IPS-11a (cell line): ENCODE measurements around the gene FAM170A.

ENCODE experiments used
- H3K4me3 ChIP-seq: one replicate; pipeline ENCODE4 v1.5.1; 2013; ENCODE audit warnings: low read depth, low read length, control low read depth

FAM170A gene, protein sequence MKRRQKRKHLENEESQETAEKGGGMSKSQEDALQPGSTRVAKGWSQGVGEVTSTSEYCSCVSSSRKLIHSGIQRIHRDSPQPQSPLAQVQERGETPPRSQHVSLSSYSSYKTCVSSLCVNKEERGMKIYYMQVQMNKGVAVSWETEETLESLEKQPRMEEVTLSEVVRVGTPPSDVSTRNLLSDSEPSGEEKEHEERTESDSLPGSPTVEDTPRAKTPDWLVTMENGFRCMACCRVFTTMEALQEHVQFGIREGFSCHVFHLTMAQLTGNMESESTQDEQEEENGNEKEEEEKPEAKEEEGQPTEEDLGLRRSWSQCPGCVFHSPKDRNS

DNA sequence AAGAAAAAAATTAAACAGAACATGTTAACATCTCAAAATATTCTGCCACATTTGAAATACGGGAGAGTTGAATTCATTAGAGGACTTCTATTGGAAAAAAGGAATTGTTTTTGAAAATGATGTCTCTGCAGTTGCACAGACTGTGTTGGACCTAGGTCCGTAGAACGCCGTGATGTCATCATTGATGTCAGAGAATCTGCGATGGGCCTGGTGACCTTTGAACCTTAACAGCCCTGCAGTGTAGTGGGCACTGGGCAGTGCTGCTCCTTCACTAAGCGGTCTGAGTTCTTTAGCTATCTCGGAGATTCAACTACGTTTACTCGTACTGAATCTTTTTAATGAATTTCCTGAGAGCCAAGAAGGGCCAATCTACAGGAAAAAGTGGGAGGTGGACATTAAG, at the start of gene FAM170A:
Gene FAM170A (plus strand): TSS at position 220 of the 400 bp plus-strand sequence. CDS start 211 bp downstream, outside the sequence.
- H3K4me3 ChIP-seq = no peak within 1 kb of the TSS

DNA sequence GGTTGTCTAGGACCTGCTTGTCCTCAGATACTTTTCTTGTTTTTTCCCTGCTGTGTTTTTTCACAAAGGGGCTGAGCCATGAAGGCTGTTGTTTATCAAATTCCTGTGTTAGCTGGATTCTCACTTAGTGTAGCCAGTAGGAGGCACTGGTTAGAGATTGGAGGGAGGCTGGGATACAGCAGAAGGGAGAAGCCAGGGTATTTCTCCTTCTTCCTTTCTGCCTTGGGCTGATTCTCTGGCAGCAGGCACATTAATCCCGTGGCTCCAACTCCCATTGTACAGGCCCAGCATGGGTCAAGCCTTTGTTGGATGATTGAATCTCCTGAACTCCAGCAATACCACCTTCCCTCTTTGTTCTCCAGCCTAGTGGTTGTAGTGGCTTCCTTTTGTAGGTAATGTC, 46.4 kb upstream of the FAM170A start:
- H3K4me3 ChIP-seq = no peak overlapping the region

DNA sequence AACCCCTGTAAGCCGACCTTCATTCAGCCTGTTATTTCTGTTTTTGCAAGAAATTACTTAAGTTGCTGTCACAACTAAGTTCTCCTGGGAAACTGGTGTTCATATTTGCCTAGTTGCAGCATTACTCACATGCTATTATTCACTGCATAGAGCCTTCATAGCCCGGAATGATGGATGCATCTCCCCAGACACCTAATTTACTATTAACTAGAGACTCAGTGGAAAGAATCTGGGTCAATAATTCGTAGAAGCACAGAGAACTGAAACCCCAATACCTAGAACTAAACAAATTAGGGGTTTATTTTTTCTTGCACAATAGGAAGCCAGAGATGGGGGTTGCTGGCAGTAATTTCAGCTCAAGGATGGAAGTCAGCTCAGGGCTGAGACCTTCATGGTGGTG, 45.7 kb upstream of the FAM170A start:
- H3K4me3 ChIP-seq = no peak overlapping the region

DNA sequence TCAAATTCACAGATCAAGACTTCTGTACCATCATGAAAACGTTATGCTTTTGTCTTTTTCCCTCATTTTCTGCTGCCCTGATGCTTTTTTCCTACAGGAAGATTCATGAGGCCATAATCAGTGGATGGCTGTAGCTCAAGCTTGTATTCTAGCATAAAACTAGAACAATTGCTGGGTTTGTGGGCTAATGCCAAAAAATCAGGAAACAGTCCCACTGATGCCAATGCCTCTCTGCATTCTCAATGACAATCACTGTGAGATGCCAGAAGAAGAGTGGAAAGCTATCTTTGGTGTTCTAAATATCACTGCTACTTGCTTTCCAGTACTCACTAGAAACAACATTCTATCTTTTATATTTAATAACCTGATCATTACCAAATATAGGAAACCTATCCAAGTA, 33.3 kb upstream of the FAM170A start:
- H3K4me3 ChIP-seq = no peak overlapping the region

DNA sequence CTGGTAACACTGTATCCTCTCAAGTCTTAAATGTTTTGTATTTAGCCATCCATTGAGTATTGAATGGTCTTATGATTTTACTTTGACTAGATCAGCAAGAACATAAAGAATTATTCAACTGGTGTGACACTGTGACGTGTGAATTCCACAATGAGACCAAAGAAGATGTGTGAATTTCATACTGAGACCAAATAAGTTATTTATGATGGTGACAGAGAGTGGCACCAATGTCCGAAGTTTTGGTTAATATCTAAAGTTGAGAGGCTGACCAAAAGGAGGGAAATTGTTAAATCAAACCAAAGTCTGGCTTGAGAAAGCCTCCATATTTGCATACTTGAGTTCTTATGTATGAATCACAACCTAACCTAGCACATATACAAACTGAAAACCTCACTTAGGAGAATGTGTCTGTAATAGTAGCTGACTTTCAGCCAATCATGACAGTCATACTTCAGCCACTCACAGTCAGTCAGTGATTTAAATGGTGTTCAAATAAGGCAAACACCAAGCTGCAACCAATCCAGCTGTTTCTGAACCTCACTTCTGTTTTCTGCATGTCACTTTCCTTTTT, 31.5 kb upstream of the FAM170A start:
- no peak overlapping the region for H3K4me3 ChIP-seq

DNA sequence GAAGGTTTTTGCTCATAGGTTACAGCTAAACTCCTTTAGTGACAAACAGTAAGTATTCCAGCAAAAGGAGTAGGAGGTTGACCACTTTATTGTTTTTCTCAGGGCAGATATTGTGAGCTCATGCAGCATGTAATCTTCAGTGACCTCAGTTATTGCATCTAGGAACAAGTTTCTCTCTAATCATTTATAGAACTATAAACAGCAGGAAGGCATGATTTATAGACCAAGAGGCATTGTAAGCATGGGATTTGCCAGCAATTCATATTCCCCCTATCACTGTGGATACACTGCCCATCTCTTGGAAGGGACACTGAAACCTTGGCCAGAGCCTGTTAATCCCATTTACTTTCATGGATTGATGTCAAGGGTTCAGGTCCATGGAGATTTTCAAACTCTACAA, 15.4 kb upstream of the FAM170A start:
- no peak overlapping the region for H3K4me3 ChIP-seq

DNA sequence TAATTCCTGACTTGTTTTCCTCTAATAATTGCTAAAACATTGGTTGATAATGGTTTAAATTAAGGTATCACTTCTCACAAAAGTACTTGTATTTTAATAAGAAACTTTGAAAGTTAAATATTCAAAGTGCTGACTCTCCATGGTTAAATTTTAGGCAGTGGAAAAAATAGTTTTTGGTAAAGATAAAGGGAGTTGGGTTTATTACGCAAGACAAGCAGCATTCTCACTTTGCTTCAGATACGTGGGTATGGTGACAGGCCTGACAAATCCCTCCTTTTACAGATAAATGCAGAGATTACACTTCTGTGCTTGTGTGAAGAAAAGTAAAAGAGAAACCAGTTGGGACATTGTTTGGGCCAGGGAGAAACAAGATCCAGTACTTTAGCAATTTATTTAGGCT, 14.5 kb upstream of the FAM170A start:
- H3K4me3 ChIP-seq = no peak overlapping the region

DNA sequence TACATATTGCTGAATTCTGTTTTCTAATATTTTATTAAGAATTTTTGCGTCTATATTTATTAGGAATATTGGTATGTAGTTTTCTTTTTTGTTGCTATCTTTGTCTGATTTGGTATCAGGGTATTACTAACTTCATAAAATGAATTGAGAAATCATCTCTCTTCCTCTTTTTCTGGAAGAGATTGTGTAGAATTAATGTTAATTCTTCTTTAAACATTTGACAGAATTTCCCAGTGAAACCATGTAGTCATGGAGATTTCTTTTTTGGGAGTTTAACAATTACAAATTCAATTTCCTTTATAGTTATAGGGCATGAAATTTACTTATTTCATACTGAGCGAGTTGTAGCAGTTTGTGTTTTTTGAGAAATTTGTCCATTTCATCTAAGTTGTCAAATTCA, 3.3 kb upstream of the FAM170A start:
- H3K4me3 ChIP-seq = no peak overlapping the region

DNA sequence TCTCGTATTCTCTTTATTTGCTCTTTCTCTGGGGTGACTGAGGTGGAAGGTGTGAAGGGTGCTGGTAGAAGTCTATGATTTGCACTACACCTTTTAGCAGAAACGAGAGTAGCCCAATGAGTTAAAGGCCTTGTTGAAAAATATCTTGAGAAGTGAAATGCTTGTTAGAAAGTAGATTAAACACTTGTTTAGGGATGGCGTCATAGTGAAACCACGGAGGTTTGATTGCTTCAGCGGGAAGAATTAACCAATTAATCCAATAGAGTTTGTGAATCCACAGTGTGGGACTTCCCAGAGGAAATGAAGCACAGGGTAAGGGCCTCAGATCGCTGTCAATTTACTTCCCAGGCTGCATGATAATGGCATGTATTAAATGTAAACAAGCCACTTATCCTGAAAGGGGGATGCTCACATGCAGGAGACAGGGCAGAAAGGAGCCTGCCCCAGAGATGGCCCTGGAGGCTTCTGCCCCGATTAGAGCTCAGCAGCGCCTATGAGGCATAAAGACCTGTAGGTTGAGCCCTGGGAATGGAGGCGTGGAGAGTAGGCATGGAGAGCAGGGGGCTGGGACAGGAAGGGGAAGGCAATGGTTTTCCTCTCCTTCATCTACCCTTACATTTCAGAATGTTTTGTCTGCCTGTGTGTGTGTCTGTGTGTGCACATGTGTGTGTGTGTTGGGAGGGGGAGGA, 1.5 kb downstream of the FAM170A start:
- H3K4me3 ChIP-seq = no peak overlapping the region

DNA sequence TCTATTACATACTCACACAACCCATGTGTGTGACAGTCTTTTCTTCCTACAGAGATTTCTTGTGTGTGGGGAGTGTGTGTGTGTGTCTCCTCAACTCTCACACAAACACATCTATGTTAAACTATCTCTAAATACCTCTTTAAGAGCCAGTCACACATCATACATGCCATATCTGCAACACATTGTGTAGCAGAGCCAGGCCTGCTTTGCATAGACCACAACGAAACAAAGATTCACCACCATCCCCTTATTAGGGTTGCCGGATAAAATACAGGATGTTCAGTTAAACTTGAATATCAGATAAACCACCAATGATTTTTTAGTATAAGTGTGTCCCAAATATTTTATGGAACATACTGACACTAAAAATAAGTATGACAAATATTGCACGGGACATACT, 2.3 kb downstream of the FAM170A start:
- no peak overlapping the region for H3K4me3 ChIP-seq

DNA sequence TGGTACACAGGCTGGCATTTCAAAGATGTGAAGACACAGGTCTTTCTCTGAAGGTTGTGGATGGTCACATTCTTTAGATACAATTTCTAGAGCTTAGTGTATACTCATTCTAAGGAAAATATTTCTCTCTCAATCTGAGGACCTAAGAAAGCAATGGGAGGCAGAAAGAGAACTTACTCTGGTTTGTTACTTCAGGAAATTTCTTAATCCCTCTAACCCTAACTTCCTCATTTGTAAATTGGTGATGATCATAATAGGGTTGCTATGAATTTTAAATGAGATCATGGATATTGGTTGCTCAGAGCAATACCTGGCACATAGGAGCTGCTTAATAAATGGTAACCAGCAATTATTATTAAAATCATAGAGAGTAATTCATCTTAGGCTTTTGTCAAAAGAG, 22.1 kb downstream of the FAM170A start:
- no peak overlapping the region for H3K4me3 ChIP-seq

DNA sequence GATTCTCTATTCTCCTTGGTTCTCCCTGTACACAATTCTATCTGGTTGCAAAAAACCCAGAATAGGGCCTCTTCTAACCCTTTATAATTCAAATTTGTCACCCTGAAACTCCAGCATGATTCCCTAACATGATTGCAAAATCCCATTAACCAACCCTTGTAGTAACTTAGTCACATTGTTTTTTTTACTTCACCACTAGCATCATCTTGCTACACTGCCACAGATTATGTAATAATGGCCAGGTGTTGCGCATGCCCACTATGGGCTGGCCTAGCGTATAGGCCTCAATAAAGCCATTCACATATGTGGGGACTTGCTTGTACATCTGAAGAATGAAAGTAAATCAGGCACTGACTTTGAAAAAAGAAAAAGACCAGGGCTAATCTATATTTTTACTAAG, 25.7 kb downstream of the FAM170A start:
- no peak overlapping the region for H3K4me3 ChIP-seq

DNA sequence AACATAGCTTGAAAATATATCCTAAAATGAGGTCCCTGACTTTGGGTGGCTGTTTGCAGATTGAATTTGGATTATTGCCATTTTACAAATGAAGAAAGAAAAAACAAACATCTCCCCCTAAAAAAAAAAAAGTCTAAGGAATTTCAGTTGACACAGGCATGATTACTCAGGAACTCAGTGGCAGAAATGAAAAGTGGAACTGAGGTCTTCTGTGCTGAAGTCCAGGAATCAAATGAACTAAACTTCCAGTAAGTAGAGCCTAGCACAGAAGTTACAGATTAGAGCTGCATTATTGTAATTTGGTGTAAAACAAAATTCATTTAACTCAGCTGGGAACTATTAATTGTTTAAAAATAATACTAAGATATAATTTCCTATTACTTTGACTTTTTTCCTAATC, 26.7 kb downstream of the FAM170A start:
- H3K4me3 ChIP-seq = no peak overlapping the region

DNA sequence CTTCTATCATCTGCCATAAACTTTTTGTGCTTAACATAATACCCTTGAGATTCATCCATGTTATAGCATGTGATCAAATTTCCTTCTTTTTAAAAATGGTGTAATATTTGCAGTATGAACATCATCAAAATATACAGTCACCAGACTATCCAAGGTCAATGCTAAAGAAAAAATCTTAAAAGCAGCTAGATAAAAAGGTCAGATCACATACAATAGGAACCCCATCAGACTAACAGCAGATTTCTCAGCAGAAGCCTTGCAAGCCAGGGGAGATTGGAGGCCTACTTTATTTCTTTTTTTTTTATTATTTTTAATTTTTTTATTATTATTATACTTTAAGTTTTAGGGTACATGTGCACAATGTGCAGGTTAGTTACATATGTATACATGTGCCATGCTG, 37.2 kb downstream of the FAM170A start:
- no peak overlapping the region for H3K4me3 ChIP-seq

DNA sequence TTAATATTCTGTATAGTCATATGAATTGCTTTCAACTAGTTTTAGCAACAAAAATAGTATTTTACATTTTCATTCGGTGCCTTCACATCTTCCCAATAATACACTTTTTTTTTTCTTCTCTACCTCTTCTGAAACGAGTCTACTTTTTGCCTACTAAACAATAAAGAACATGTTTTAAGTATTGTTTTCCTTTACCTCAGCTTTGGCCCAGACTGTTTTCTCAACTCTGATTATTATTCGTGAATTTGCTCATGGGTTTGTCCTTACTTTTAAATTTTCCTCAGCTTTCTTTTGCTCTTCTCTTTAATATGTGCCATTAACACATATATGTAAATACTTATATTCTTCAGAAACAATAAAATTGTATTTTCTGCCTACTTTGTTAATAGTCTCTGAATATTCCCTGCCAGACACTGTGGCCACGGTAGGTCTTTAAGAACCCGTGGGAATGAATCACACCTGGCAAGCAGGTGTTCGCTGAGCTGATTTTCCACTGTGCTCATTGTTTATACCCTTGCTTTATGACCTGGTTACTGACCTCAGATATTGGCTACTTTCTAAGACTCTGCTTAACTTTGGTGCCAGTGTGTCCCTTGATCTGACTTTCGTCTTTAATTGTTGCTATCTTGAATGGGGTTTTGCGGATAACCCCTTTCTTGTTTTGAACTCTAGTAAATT, 49.1 kb downstream of the FAM170A start:
- H3K4me3 ChIP-seq = no peak overlapping the region

DNA sequence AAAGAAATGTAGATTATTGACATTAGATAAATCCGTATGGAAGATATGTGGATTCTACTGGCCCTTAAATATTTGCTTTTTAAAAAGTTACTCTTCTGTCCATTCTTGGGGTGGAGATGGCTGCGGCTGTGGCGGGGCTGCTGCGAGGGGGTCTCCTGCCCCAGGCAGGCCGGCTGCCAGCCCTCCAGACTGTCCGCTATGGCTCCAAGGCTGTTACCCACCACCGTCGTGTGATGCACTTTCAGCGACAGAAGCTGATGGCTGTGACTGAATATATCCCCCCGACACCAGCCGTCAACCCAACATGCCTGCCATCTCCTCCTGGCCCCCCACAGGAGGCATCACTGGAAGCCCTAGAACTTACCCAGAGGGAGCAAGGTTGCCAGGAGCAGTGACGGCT, 50.7 kb downstream of the FAM170A start:
- H3K4me3 ChIP-seq = no peak overlapping the region

DNA sequence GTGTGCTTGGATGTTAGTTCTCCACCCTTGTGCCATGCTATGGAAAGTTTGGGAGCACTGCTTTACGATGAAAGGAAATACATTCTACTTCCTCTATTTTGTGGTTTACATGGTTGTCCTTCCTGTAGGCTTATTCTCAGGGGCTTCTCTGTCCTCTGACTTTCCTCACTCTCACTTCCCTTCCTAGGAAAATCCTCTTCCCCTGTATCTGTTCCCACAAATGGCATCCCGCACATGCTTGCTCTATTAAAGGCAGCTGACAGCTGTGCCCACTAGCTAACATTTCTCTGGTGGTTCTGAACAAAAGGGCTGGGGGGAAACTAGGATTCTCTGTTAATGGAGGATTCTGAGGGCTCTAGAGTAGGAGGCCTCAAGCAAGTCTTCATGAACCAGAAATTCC, 52.4 kb downstream of the FAM170A start:
- no peak overlapping the region for H3K4me3 ChIP-seq

DNA sequence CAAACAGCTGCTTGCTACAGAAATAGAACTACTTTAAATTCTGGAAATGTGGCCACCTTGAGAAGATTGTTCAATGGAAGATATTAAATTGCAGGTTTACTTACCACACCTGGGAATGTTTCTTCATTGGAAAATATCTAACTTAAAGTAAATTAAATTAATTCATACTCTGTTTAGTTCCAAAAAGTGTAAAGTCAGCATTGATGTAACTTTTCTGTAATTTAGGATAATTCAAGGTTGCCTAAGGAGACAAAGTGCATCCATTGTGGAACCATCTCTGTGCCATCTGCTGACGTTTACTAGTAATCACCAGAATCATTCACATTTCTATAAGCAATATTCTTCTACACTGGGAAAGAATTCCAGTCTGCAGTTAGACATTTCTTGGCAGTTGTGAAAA, 53.0 kb downstream of the FAM170A start:
- H3K4me3 ChIP-seq = no peak overlapping the region
